ENCODE results near the gene IKZF5. TPM values are rescaled to one million over a fixed set of nuclear protein-coding genes. Genes with fewer than 3 reads are reported as not detected.

IKZF5 gene
- total RNA-seq, 1 donor from 2014 or later: 14.9 TPM

- H3K4me3 Mint-ChIP-seq (ENCODE audit: unreplicated experiment): no peak overlapping the region
- H3K4me1 Mint-ChIP-seq (ENCODE audit: unreplicated experiment): no peaks in the 10 kb centered on the region
- H3K36me3 Mint-ChIP-seq (ENCODE audit: low read depth, unreplicated experiment): peaks cover 6% of the 10 kb centered on the region
- no peak overlapping the region for H3K27ac Mint-ChIP-seq (ENCODE audit: unreplicated experiment)
- H3K27me3 Mint-ChIP-seq (ENCODE audit: unreplicated experiment): peaks cover 1% of the 10 kb centered on the region
- H3K9me3 Mint-ChIP-seq (ENCODE audit: unreplicated experiment): peaks cover 9% of the 10 kb centered on the region
- no peak for DNase-seq (ENCODE audit: low spot score)
- no peak for TF ChIP-seq CTCF (IDR thresholded peaks at IDR 0.05; ENCODE audit: unreplicated experiment)
These were observed 41.7 kb downstream of the IKZF5 start for GRCh38 chr10:122966879-122967278.

DNA sequence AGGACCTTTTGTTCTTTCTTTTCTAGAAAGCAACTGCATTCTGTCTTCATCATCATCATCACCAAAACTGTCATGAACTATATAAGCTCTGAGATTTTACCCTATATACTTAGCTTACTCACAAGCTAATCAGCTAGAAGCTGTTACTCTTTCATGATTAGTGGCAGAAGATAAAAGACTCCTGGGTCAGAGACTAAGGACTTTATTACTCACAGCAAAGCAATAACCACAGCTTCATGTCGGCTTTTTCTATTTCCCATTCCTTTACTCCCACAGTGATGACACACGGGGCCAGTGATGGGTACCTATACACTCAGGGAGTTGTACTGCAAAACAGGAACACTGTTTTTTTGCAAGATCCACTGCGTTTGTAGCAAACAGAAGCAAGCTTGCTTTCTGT is 46.2 kb downstream of the IKZF5 start:
- Mint-ChIP-seq H3K27ac (ENCODE audit: unreplicated experiment) (no peak overlapping the region), H3K27me3 (ENCODE audit: unreplicated experiment) (no peaks in the 10 kb centered on the region), H3K36me3 (ENCODE audit: low read depth, unreplicated experiment) (peaks cover 6% of the 10 kb centered on the region), H3K9me3 (ENCODE audit: unreplicated experiment) (peaks cover 5% of the 10 kb centered on the region), H3K4me1 (ENCODE audit: unreplicated experiment) (no peaks in the 10 kb centered on the region), H3K4me3 (ENCODE audit: unreplicated experiment) (no peak overlapping the region)
- DNase-seq (ENCODE audit: low spot score): no peak
- TF ChIP-seq CTCF (IDR thresholded peaks at IDR 0.05; ENCODE audit: unreplicated experiment): no peak

DNA sequence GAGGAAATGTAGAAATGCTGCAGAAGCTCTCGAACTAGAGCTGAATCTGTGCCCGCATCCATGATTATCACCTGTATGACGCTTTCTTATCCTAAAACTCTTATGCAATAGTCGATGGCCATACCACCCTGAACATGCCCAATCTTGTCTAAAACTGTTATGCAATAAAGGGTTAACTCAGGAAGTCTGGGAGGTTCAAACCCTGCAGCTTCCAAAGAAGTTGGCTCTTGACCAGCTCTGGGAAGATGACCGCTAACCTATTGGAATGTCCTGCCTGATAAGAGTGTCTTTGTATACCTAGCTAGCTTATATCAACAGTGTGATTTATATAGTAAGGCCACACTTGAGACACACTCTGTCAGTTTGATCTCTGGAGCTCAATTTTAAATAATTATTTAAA is 51.1 kb downstream of the IKZF5 start:
- no peak for TF ChIP-seq CTCF (IDR thresholded peaks at IDR 0.05; ENCODE audit: unreplicated experiment)
- peaks cover 8% of the 10 kb centered on the region for H3K27me3 Mint-ChIP-seq (ENCODE audit: unreplicated experiment)

GRCh38 chr10:122955892-122956291 is 52.7 kb downstream of the IKZF5 start:
- H3K4me3 Mint-ChIP-seq (ENCODE audit: unreplicated experiment): no peak overlapping the region
- peaks cover 8% of the 10 kb centered on the region for H3K27me3 Mint-ChIP-seq (ENCODE audit: unreplicated experiment)
- no peak for TF ChIP-seq CTCF (IDR thresholded peaks at IDR 0.05; ENCODE audit: unreplicated experiment)

More for the DNA sequence above, 51.1 kb downstream of the IKZF5 start:
- no peaks in the 10 kb centered on the region for H3K9me3 Mint-ChIP-seq (ENCODE audit: unreplicated experiment)
- H3K4me1 Mint-ChIP-seq (ENCODE audit: unreplicated experiment): peaks cover 7% of the 10 kb centered on the region
- no peak for DNase-seq (ENCODE audit: low spot score)
- no peaks in the 10 kb centered on the region for H3K36me3 Mint-ChIP-seq (ENCODE audit: low read depth, unreplicated experiment)
- H3K4me3 Mint-ChIP-seq (ENCODE audit: unreplicated experiment): no peak overlapping the region
- no peak overlapping the region for H3K27ac Mint-ChIP-seq (ENCODE audit: unreplicated experiment)

DNA sequence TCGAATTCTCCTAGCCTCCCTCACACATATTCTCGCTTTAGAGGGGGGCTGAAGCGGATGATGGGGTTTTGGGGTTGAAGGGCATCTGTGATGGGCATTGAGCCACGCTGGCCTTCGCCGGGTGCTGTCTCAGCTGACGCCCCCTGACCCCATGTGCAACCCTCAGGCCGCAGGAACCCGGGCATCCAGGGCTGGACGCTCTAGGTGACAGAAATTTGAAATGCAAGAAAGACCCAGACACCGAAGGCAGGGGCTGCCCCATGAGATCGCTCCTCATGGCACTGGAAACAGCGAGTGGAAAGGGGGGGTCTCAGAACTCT is 53.9 kb downstream of the IKZF5 start:
- Mint-ChIP-seq H3K4me1 (ENCODE audit: unreplicated experiment) (peaks cover 7% of the 10 kb centered on the region), H3K27me3 (ENCODE audit: unreplicated experiment) (peaks cover 8% of the 10 kb centered on the region), H3K9me3 (ENCODE audit: unreplicated experiment) (no peaks in the 10 kb centered on the region), H3K4me3 (ENCODE audit: unreplicated experiment) (peak overlapping the region; percentile 52), H3K27ac (ENCODE audit: unreplicated experiment) (no peak overlapping the region), H3K36me3 (ENCODE audit: low read depth, unreplicated experiment) (no peaks in the 10 kb centered on the region)
- no peak for DNase-seq (ENCODE audit: low spot score)
- TF ChIP-seq CTCF (IDR thresholded peaks at IDR 0.05; ENCODE audit: unreplicated experiment): no peak

More at GRCh38 chr10:122955892-122956291, 52.7 kb downstream of the IKZF5 start:
- no peak for DNase-seq (ENCODE audit: low spot score)
- Mint-ChIP-seq H3K4me1 (ENCODE audit: unreplicated experiment) (peaks cover 7% of the 10 kb centered on the region), H3K9me3 (ENCODE audit: unreplicated experiment) (no peaks in the 10 kb centered on the region), H3K27ac (ENCODE audit: unreplicated experiment) (no peak overlapping the region), H3K36me3 (ENCODE audit: low read depth, unreplicated experiment) (no peaks in the 10 kb centered on the region)
